Prostate gland (tissue), 2 donors: Measurements from ENCODE around the gene DUS4L. TPM values are rescaled to one million over a fixed set of nuclear protein-coding genes. Genes with fewer than 3 reads are reported as not detected.

Experiments used
- DNase-seq: peaks from one replicate; pipeline ENCODE4 v3.0.0-alpha.2; 2019; ENCODE audit warnings: low spot score
- H3K27ac ChIP-seq, 2 donors: fragments of 200-600 bp; sonication (generic); 2 replicates each; pipeline ENCODE4 v1.5.1; 2017 to 2019
- H3K27me3 ChIP-seq: fragments of 200-600 bp; sonication (generic); replicated peaks from 2 replicates; pipeline ENCODE4 v1.5.1; 2019; ENCODE audit not compliant: insufficient read depth
- H3K36me3 ChIP-seq, 2 donors: fragments of 200-600 bp; sonication (generic); 1 replicate in 1 of 2; 2 replicates in 1 of 2; pipeline versions ENCODE4 v1.5.1 to v1.8.1; 2017 to 2019
- H3K4me1 ChIP-seq: fragments of 200-600 bp; sonication (generic); replicated peaks from 2 replicates; pipeline ENCODE4 v1.5.1; 2019
- H3K4me3 ChIP-seq, 2 donors: fragments of 200-600 bp; sonication (generic); 2 replicates each; pipeline ENCODE4 v1.5.1; 2017 to 2019
- H3K9me3 ChIP-seq: fragments of 200-600 bp; sonication (generic); 2 replicates; pipeline ENCODE4 v1.5.1; 2017
- CTCF ChIP-seq, 4 experiments: fragments of 200-600 bp in 2 of 4; fragments of 450-650 bp in 2 of 4; sonication (generic) in 2 of 4; IDR thresholded peaks; 1 replicate in 3 of 4; 2 replicates in 1 of 4; pipeline ENCODE4 v1.5.1; 2016 to 2019; ENCODE audit warnings: antibody characterized with exemption in 4 of 4, mild to moderate bottlenecking in 2 of 4, moderate library complexity in 2 of 4
- POLR2A ChIP-seq: fragments of 450-650 bp; IDR thresholded peaks from one replicate; pipeline ENCODE4 v1.6.1; 2016; ENCODE audit warnings: antibody characterized with exemption, mild to moderate bottlenecking
- POLR2AphosphoS5 ChIP-seq: sonication (generic); formaldehyde crosslinking; IDR thresholded peaks from one replicate; pipeline ENCODE4 v1.6.1; 2017; ENCODE audit warnings: antibody characterized with exemption
- WGBS: methylation state at CpG from one replicate; pipeline ENCODE4 v1.1.5; 2018; 5-methylcytosine and 5-hydroxymethylcytosine counted together
- intact Hi-C: fragments of 100-400 bp; cut with DNase I; formaldehyde crosslinking; loops from one replicate; pipeline ENCODE4 v1.14.2; 2022
- total RNA-seq, 2 donors: library from RNA; depleted of rRNA; stranded (reverse); fragments of >200 nt; gene quantifications; one replicate each; pipeline ENCODE4 v1.1.0, GENCODE V29; 2016

DUS4L gene
- total RNA-seq, 2 donors from 2014 or later: 9.7 to 15.3 TPM

DNA sequence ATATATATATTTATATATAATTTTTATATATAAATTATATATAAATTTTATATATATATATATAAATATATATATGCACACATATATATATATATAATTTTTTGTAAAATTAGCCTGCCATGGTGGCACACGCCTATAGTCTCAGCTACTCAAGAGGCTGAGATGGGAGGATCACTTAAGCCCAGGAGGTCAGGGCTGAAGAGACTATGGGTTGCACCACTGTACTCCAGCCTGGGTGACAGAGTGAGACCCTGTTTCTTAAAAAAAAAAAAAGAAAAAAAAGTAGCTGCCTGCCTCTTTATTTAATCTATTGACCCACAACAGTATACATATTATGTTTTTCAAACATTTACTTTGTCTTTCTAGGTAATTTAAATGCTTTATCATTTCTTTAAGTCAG lies 35.5 kb downstream of the DUS4L start:
- Histone ChIP-seq H3K4me1 (peaks cover 8% of the 10 kb centered on the region), H3K36me3 (no peaks in the 10 kb centered on the region), H3K27ac (no peak overlapping the region), H3K27me3 (no peaks in the 10 kb centered on the region), H3K9me3 (no peaks in the 10 kb centered on the region), H3K4me3 (no peak overlapping the region)
- DNase-seq: no peak
- TF ChIP-seq CTCF (IDR thresholded peaks at IDR 0.05) (no peak), POLR2A (no peak), POLR2AphosphoS5 (no peak)
- 97% methylated on average over 1 of the region's 1 CpG for WGBS
- intact Hi-C loops: no loop called here

DNA sequence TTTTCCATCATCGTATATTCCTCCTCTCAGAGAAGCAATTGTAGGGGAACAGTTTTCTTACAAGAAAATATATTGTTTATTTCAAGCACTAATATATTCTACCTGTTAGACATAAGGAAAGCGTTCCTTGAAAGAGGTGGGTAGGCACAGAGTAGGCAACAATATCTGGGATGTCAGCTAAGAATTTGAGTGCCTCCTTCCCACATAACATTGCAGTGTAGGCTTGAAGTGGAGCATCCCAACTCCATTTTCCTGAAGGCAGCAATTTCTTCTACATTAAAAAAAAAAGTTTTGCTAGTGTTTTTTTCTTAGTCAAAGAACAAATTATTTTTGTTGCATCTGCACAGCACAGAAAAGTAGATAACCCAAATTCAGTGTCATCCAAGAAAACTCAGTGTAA lies 37.0 kb downstream of the DUS4L start:
- H3K9me3 ChIP-seq: no peaks in the 10 kb centered on the region
- no peaks in the 10 kb centered on the region for H3K27me3 ChIP-seq
- peaks cover 5% of the 10 kb centered on the region for H3K4me1 ChIP-seq
- H3K36me3 ChIP-seq: no peaks in the 10 kb centered on the region
- intact Hi-C loops: no loop called here
- H3K4me3 ChIP-seq: no peak overlapping the region
- DNase-seq: no peak
- 90% methylated on average over 2 of the region's 2 CpGs for WGBS
- TF ChIP-seq POLR2AphosphoS5: no peak
- no peak for TF ChIP-seq POLR2A
- no peak for TF ChIP-seq CTCF (IDR thresholded peaks at IDR 0.05)
- H3K27ac ChIP-seq: no peak overlapping the region

- Histone ChIP-seq H3K27ac (no peak overlapping the region), H3K9me3 (no peaks in the 10 kb centered on the region), H3K4me3 (no peak overlapping the region), H3K27me3 (no peaks in the 10 kb centered on the region), H3K4me1 (no peaks in the 10 kb centered on the region), H3K36me3 (no peaks in the 10 kb centered on the region)
- WGBS: 80% methylated on average over 3 of the region's 3 CpGs
- DNase-seq: no peak
- TF ChIP-seq POLR2AphosphoS5 (no peak), POLR2A (no peak), CTCF (IDR thresholded peaks at IDR 0.05) (no peak)
- intact Hi-C loops: no loop called here
Observed at GRCh38 chr7:107605218-107605815, 41.5 kb downstream of the DUS4L start.

DNA sequence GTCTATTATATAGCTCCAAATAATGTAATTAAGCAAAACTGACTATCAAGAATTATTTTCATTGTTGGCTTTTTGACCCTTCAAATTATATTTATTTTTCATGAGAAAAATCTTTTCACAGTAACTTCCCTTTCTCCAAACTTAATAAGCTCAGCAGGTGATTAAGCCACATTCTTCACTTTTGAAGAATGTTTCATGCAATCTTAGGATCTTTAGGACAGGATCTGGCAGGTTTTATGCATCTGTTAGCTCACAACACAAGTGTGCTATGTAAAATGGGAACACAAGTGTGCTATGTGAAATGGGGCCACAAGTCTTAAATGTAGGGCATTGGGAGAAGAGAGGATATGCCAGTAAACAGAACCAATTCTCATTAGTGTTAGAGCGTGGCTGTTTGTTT lies 42.5 kb downstream of the DUS4L start:
- no peaks in the 10 kb centered on the region for H3K27me3 ChIP-seq
- no peak overlapping the region for H3K27ac ChIP-seq
- no peaks in the 10 kb centered on the region for H3K4me1 ChIP-seq
- no peak overlapping the region for H3K4me3 ChIP-seq
- intact Hi-C loops: no loop called here
- no peak for DNase-seq
- 84% methylated on average over 1 of the region's 1 CpG for WGBS
- H3K36me3 ChIP-seq: no peaks in the 10 kb centered on the region
- TF ChIP-seq CTCF (IDR thresholded peaks at IDR 0.05): no peak
- no peak for TF ChIP-seq POLR2A
- TF ChIP-seq POLR2AphosphoS5: no peak
- H3K9me3 ChIP-seq: no peaks in the 10 kb centered on the region

- Histone ChIP-seq H3K4me3 (no peak overlapping the region), H3K27me3 (no peaks in the 10 kb centered on the region), H3K9me3 (no peaks in the 10 kb centered on the region), H3K36me3 (no peaks in the 10 kb centered on the region), H3K4me1 (peaks cover 3% of the 10 kb centered on the region), H3K27ac (no peak overlapping the region)
- no peak for DNase-seq
- no peak for TF ChIP-seq POLR2AphosphoS5
- intact Hi-C loops: no loop called here
- 26% methylated on average over 4 of the region's 4 CpGs for WGBS
Observed at GRCh38 chr7:107609811-107610261, 46.1 kb downstream of the DUS4L start.
